Parathyroid adenoma (tissue), 2 donors: Measurements from ENCODE around the gene ROR2.

Experiments
- H2AFZ ChIP-seq: fragments of 300-600 bp; sonication (generic); one replicate; pipeline ENCODE4 v1.7.0; 2017; ENCODE audit warnings: antibody characterized with exemption, mild to moderate bottlenecking
- H3K27ac ChIP-seq: fragments of 300-600 bp; sonication (generic); one replicate; pipeline ENCODE4 v1.7.0; 2017
- H3K27me3 ChIP-seq: fragments of 300-600 bp; sonication (generic); one replicate; pipeline ENCODE4 v1.7.0; 2017; ENCODE audit warnings: low read length; ENCODE audit not compliant: control insufficient read depth, insufficient read depth
- H3K36me3 ChIP-seq: fragments of 300-600 bp; sonication (generic); one replicate; pipeline ENCODE4 v1.7.0; 2017; ENCODE audit warnings: low read length; ENCODE audit not compliant: control insufficient read depth, insufficient read depth
- H3K4me1 ChIP-seq: fragments of 300-600 bp; sonication (generic); one replicate; pipeline ENCODE4 v1.7.0; 2017; ENCODE audit warnings: control low read depth
- H3K4me2 ChIP-seq: fragments of 300-600 bp; sonication (generic); one replicate; pipeline ENCODE4 v1.7.0; 2017; ENCODE audit warnings: low read length
- H3K4me3 ChIP-seq: fragments of 300-600 bp; sonication (generic); one replicate; pipeline ENCODE4 v1.7.0; 2017; ENCODE audit warnings: low read depth, low read length
- H3K79me2 ChIP-seq: fragments of 300-600 bp; sonication (generic); one replicate; pipeline ENCODE4 v1.7.0; 2017; ENCODE audit warnings: control low read depth
- H3K9ac ChIP-seq: fragments of 300-600 bp; sonication (generic); one replicate; pipeline ENCODE4 v1.7.0; 2017; ENCODE audit warnings: mild to moderate bottlenecking
- H3K9me3 ChIP-seq: fragments of 300-600 bp; sonication (generic); one replicate; pipeline ENCODE4 v1.7.0; 2017; ENCODE audit warnings: low read length; ENCODE audit not compliant: control insufficient read depth
- CTCF ChIP-seq: fragments of 300-600 bp; sonication (generic); IDR thresholded peaks from one replicate; pipeline ENCODE4 v1.7.0; 2017; ENCODE audit warnings: antibody characterized with exemption, mild to moderate bottlenecking
- donor health status: primary hyperparathyroidism.

Gene ROR2

GRCh38 chr9:91776409-91777291 lies 173.4 kb downstream of the ROR2 start:
- no peak for TF ChIP-seq CTCF
- Histone ChIP-seq H3K9me3 (no peaks in the 10 kb centered on the region), H3K36me3 (no peaks in the 10 kb centered on the region), H3K79me2 (no peaks in the 10 kb centered on the region), H3K27ac (no peak overlapping the region), H3K27me3 (no peaks in the 10 kb centered on the region), H3K9ac (no peak overlapping the region), H2AFZ (no peak overlapping the region), H3K4me3 (no peak overlapping the region), H3K4me2 (no peak overlapping the region), H3K4me1 (peaks cover 2% of the 10 kb centered on the region)

GRCh38 chr9:91775708-91776028 lies 174.4 kb downstream of the ROR2 start:
- Histone ChIP-seq H3K4me1 (peaks cover 4% of the 10 kb centered on the region), H3K27me3 (no peaks in the 10 kb centered on the region), H2AFZ (no peak overlapping the region), H3K79me2 (no peaks in the 10 kb centered on the region), H3K36me3 (no peaks in the 10 kb centered on the region), H3K27ac (no peak overlapping the region), H3K4me2 (no peak overlapping the region), H3K9me3 (no peaks in the 10 kb centered on the region), H3K4me3 (no peak overlapping the region), H3K9ac (no peak overlapping the region)
- TF ChIP-seq CTCF = no peak

- no peaks in the 10 kb centered on the region for H3K36me3 ChIP-seq
- TF ChIP-seq CTCF = peak; percentile 64
- H3K27ac ChIP-seq = no peak overlapping the region
- no peak overlapping the region for H3K4me2 ChIP-seq
- no peaks in the 10 kb centered on the region for H3K27me3 ChIP-seq
- H3K4me1 ChIP-seq = peaks cover 6% of the 10 kb centered on the region
- no peak overlapping the region for H2AFZ ChIP-seq
- no peak overlapping the region for H3K9ac ChIP-seq
- no peaks in the 10 kb centered on the region for H3K79me2 ChIP-seq
- no peak overlapping the region for H3K4me3 ChIP-seq
- no peaks in the 10 kb centered on the region for H3K9me3 ChIP-seq
Measured at GRCh38 chr9:91775011-91775707, 174.9 kb downstream of the ROR2 start.

DNA sequence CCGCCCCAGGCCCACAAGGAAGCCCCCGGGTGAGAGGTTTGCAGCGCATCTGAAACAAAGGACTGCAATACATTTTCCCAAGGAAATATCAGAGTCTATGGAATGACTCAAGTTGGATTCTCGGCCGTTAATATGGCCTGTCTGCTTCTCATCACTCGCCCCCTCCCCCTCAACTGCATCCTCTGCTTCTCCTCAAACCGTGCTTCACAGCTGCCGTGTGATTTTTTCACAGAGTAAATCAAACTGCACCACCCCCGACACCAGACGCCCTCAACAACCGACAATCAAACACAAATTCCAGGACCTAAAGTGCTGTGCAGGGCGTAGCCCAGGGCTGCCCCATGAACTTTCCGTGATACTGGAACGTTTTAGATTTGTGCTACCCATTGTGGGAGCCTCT lies 176.9 kb downstream of the ROR2 start:
- H3K4me2 ChIP-seq = no peak overlapping the region
- no peak overlapping the region for H3K9ac ChIP-seq
- no peaks in the 10 kb centered on the region for H3K36me3 ChIP-seq
- no peak overlapping the region for H2AFZ ChIP-seq
- no peak for TF ChIP-seq CTCF
- H3K79me2 ChIP-seq = peaks cover 5% of the 10 kb centered on the region
- H3K4me1 ChIP-seq = peaks cover 6% of the 10 kb centered on the region
- no peaks in the 10 kb centered on the region for H3K9me3 ChIP-seq
- H3K27ac ChIP-seq = no peak overlapping the region
- H3K4me3 ChIP-seq = no peak overlapping the region
- no peaks in the 10 kb centered on the region for H3K27me3 ChIP-seq
